Type B pancreatic cell (in vitro differentiated cells): Measurements from ENCODE around the gene POLR2J. TPM values are rescaled to one million over a fixed set of nuclear protein-coding genes. Genes with fewer than 3 reads are reported as not detected.

Experiments used
- DNase-seq: peaks from one replicate; pipeline ENCODE4 v3.0.0; 2021; ENCODE audit warnings: mixed read lengths; ENCODE audit not compliant: unreplicated experiment; ENCODE audit errors: extremely low spot score
- H3K27ac Mint-ChIP-seq: 2 replicates; pipeline ENCODE4 v1.8.0; 2021; ENCODE audit warnings: mild to moderate bottlenecking, mixed read lengths
- H3K27me3 Mint-ChIP-seq: 2 replicates; pipeline ENCODE4 v1.8.0; 2021; ENCODE audit warnings: mixed read lengths
- H3K36me3 Mint-ChIP-seq: 2 replicates; pipeline ENCODE4 v1.8.0; 2021; ENCODE audit warnings: mixed read lengths
- H3K4me1 Mint-ChIP-seq: one replicate; pipeline ENCODE4 v1.8.0; 2021; ENCODE audit warnings: mixed read lengths; ENCODE audit not compliant: unreplicated experiment
- H3K4me3 Mint-ChIP-seq: 2 replicates; pipeline ENCODE4 v1.8.0; 2021; ENCODE audit warnings: mild to moderate bottlenecking, mixed read lengths
- H3K9me3 Mint-ChIP-seq: 2 replicates; pipeline ENCODE4 v1.8.0; 2021; ENCODE audit warnings: mixed read lengths
- CTCF ChIP-seq: fragments of 200-600 bp; sonication (generic); conservative IDR thresholded peaks from 2 replicates; pipeline ENCODE4 v1.5.0; 2021; ENCODE audit warnings: antibody characterized with exemption, mild to moderate bottlenecking
- total RNA-seq: library from RNA; stranded (reverse); gene quantifications from 2 replicates; pipeline ENCODE4 v1.2.1, GENCODE V29; 2021; ENCODE audit warnings: low replicate concordance

The POLR2J gene
- total RNA-seq, 1 donor from 2014 or later, result 48.1 TPM

GRCh38 chr7:102434039-102434486 is 44.7 kb downstream of the POLR2J start:
- no peak for TF ChIP-seq CTCF
- no peaks in the 10 kb centered on the region for H3K27me3 Mint-ChIP-seq
- DNase-seq, result no peak
- peak overlapping the region; percentile 90 for H3K27ac Mint-ChIP-seq
- H3K36me3 Mint-ChIP-seq, result no peaks in the 10 kb centered on the region
- H3K9me3 Mint-ChIP-seq, result no peaks in the 10 kb centered on the region
- peak overlapping the region; percentile 90 for H3K4me3 Mint-ChIP-seq
- H3K4me1 Mint-ChIP-seq, result peaks cover 11% of the 10 kb centered on the region

- peak; percentile 86 for DNase-seq
- TF ChIP-seq CTCF, result no peak
- peak within 1 kb of the TSS; percentile 90 for H3K27ac Mint-ChIP-seq
- peak within 1 kb of the TSS; percentile 90 for H3K4me3 Mint-ChIP-seq
- no peaks in the 10 kb centered on the region for H3K27me3 Mint-ChIP-seq
- H3K36me3 Mint-ChIP-seq, result no peaks in the 10 kb centered on the region
- H3K9me3 Mint-ChIP-seq, result no peaks in the 10 kb centered on the region
- peaks cover 11% of the 10 kb centered on the region for H3K4me1 Mint-ChIP-seq
These were observed 45.3 kb downstream of the POLR2J start, which contains the start of gene ORAI2 for GRCh38 chr7:102433219-102434038. Gene ORAI2, plus strand, starts transcription at chr7:102433575. Its CDS starts 5,382 bp downstream, at chr7:102438957.

- H3K4me1 Mint-ChIP-seq, result peaks cover 11% of the 10 kb centered on the region
- peak overlapping the region; percentile 86 for H3K27ac Mint-ChIP-seq
- DNase-seq, result no peak
- H3K9me3 Mint-ChIP-seq, result no peaks in the 10 kb centered on the region
- H3K4me3 Mint-ChIP-seq, result peak overlapping the region; percentile 84
- H3K36me3 Mint-ChIP-seq, result no peaks in the 10 kb centered on the region
- no peaks in the 10 kb centered on the region for H3K27me3 Mint-ChIP-seq
- TF ChIP-seq CTCF, result no peak
These were observed 46.1 kb downstream of the POLR2J start for GRCh38 chr7:102432442-102433218.

GRCh38 chr7:102431617-102432298 is 47.0 kb downstream of the POLR2J start:
- Mint-ChIP-seq H3K27ac (peak overlapping the region; percentile 81), H3K4me3 (peak overlapping the region; percentile 84), H3K36me3 (no peaks in the 10 kb centered on the region), H3K27me3 (no peaks in the 10 kb centered on the region), H3K9me3 (no peaks in the 10 kb centered on the region), H3K4me1 (peaks cover 11% of the 10 kb centered on the region)
- no peak for DNase-seq
- TF ChIP-seq CTCF, result no peak

- H3K36me3 Mint-ChIP-seq, result no peaks in the 10 kb centered on the region
- TF ChIP-seq CTCF, result no peak
- no peaks in the 10 kb centered on the region for H3K27me3 Mint-ChIP-seq
- H3K9me3 Mint-ChIP-seq, result no peaks in the 10 kb centered on the region
- peaks cover 6% of the 10 kb centered on the region for H3K4me1 Mint-ChIP-seq
- H3K4me3 Mint-ChIP-seq, result no peak overlapping the region
- no peak overlapping the region for H3K27ac Mint-ChIP-seq
- DNase-seq, result no peak
These were observed 49.4 kb downstream of the POLR2J start for GRCh38 chr7:102429141-102429899.
